Measurements from ENCODE around the gene ADGRL1.
"Not testable (repeated sequence)": the region's sequence is repeated elsewhere in the genome, so short reads cannot be mapped to it uniquely, and the experiment has no call there.

Gene ADGRL1

GRCh38 chr19:14205452-14206287 is at the start of gene ADGRL1:
TSS of gene ADGRL1 (minus strand) at chr19:14206169. CDS start at chr19:14183602, 22,567 bp downstream.
- DNase-seq (ENCODE audit: low read depth, low spot score); in situ Hi-C loops (cut with HindIII; ENCODE audit: low sequenced_read_pairs): not testable (repeated sequence)

GRCh38 chr19:14255316-14255715 is 49.3 kb upstream of the ADGRL1 start:
- DNase-seq (ENCODE audit: low read depth, low spot score); in situ Hi-C loops (cut with HindIII; ENCODE audit: low sequenced_read_pairs); H3K4me3 ChIP-seq (ENCODE audit: low read depth, low read length): not testable (repeated sequence)

More at GRCh38 chr19:14205452-14206287, at the start of gene ADGRL1:
- peak within 1 kb of the TSS; percentile 44 for H3K4me3 ChIP-seq (ENCODE audit: low read depth, low read length)

- DNase-seq (ENCODE audit: low read depth, low spot score); H3K4me3 ChIP-seq (ENCODE audit: low read depth, low read length); in situ Hi-C loops (cut with HindIII; ENCODE audit: low sequenced_read_pairs): not testable (repeated sequence)
These were observed 48.0 kb upstream of the ADGRL1 start for GRCh38 chr19:14253822-14254599.

GRCh38 chr19:14252136-14252535 is 46.2 kb upstream of the ADGRL1 start:
- H3K4me3 ChIP-seq (ENCODE audit: low read depth, low read length); DNase-seq (ENCODE audit: low read depth, low spot score); in situ Hi-C loops (cut with HindIII; ENCODE audit: low sequenced_read_pairs): not testable (repeated sequence)

GRCh38 chr19:14250870-14251269 is 44.9 kb upstream of the ADGRL1 start:
- DNase-seq (ENCODE audit: low read depth, low spot score): no peak
- TF ChIP-seq CTCF (IDR thresholded peaks at IDR 0.05; ENCODE audit: low read depth, low read length): no peak
- in situ Hi-C loops (cut with HindIII; ENCODE audit: low sequenced_read_pairs): no loop called here
- H3K4me3 ChIP-seq (ENCODE audit: low read depth, low read length): no peak overlapping the region

GRCh38 chr19:14250315-14250714 is 44.3 kb upstream of the ADGRL1 start:
- in situ Hi-C loops (cut with HindIII; ENCODE audit: low sequenced_read_pairs); H3K4me3 ChIP-seq (ENCODE audit: low read depth, low read length); DNase-seq (ENCODE audit: low read depth, low spot score): not testable (repeated sequence)

GRCh38 chr19:14249891-14250290 is 43.9 kb upstream of the ADGRL1 start:
- in situ Hi-C loops (cut with HindIII; ENCODE audit: low sequenced_read_pairs); H3K4me3 ChIP-seq (ENCODE audit: low read depth, low read length); DNase-seq (ENCODE audit: low read depth, low spot score): not testable (repeated sequence)

GRCh38 chr19:14249012-14249754 is 43.2 kb upstream of the ADGRL1 start:
- H3K4me3 ChIP-seq (ENCODE audit: low read depth, low read length): peak overlapping the region; percentile 33
- DNase-seq (ENCODE audit: low read depth, low spot score); in situ Hi-C loops (cut with HindIII; ENCODE audit: low sequenced_read_pairs): not testable (repeated sequence)

GRCh38 chr19:14248578-14249011 is 42.6 kb upstream of the ADGRL1 start:
- peak overlapping the region; percentile 33 for H3K4me3 ChIP-seq (ENCODE audit: low read depth, low read length)
- peak; percentile 61 for DNase-seq (ENCODE audit: low read depth, low spot score)
- in situ Hi-C loops (cut with HindIII; ENCODE audit: low sequenced_read_pairs): no loop called here
- TF ChIP-seq CTCF (IDR thresholded peaks at IDR 0.05; ENCODE audit: low read depth, low read length): no peak

GRCh38 chr19:14247548-14248471 is 41.8 kb upstream of the ADGRL1 start:
- DNase-seq (ENCODE audit: low read depth, low spot score); in situ Hi-C loops (cut with HindIII; ENCODE audit: low sequenced_read_pairs); H3K4me3 ChIP-seq (ENCODE audit: low read depth, low read length): not testable (repeated sequence)

- in situ Hi-C loops (cut with HindIII; ENCODE audit: low sequenced_read_pairs); DNase-seq (ENCODE audit: low read depth, low spot score); H3K4me3 ChIP-seq (ENCODE audit: low read depth, low read length): not testable (repeated sequence)
These were observed 41.2 kb upstream of the ADGRL1 start for GRCh38 chr19:14247205-14247547.

- in situ Hi-C loops (cut with HindIII; ENCODE audit: low sequenced_read_pairs); H3K4me3 ChIP-seq (ENCODE audit: low read depth, low read length); DNase-seq (ENCODE audit: low read depth, low spot score): not testable (repeated sequence)
These were observed 38.4 kb upstream of the ADGRL1 start for GRCh38 chr19:14244393-14244792.

GRCh38 chr19:14243718-14244117 is 37.7 kb upstream of the ADGRL1 start:
- DNase-seq (ENCODE audit: low read depth, low spot score); in situ Hi-C loops (cut with HindIII; ENCODE audit: low sequenced_read_pairs); H3K4me3 ChIP-seq (ENCODE audit: low read depth, low read length): not testable (repeated sequence)
